Pulmonary artery endothelial cell (primary cell): ENCODE data around the gene CYP26C1. TPM values are rescaled to one million over a fixed set of nuclear protein-coding genes. Genes with fewer than 3 reads are reported as not detected.

Source experiments
- DNase-seq: peaks from one replicate; pipeline ENCODE4 v3.0.0-alpha.2; 2011; ENCODE audit warnings: low read depth, low spot score
- total RNA-seq: library from RNA; depleted of rRNA; stranded (reverse); fragments of >200 nt; gene quantifications from 2 replicates; pipeline ENCODE4 v1.2.3, GENCODE V29; 2014

The CYP26C1 gene, protein sequence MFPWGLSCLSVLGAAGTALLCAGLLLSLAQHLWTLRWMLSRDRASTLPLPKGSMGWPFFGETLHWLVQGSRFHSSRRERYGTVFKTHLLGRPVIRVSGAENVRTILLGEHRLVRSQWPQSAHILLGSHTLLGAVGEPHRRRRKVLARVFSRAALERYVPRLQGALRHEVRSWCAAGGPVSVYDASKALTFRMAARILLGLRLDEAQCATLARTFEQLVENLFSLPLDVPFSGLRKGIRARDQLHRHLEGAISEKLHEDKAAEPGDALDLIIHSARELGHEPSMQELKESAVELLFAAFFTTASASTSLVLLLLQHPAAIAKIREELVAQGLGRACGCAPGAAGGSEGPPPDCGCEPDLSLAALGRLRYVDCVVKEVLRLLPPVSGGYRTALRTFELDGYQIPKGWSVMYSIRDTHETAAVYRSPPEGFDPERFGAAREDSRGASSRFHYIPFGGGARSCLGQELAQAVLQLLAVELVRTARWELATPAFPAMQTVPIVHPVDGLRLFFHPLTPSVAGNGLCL
- total RNA-seq, result 0.33 and 0.56 TPM in 2 replicates

DNA sequence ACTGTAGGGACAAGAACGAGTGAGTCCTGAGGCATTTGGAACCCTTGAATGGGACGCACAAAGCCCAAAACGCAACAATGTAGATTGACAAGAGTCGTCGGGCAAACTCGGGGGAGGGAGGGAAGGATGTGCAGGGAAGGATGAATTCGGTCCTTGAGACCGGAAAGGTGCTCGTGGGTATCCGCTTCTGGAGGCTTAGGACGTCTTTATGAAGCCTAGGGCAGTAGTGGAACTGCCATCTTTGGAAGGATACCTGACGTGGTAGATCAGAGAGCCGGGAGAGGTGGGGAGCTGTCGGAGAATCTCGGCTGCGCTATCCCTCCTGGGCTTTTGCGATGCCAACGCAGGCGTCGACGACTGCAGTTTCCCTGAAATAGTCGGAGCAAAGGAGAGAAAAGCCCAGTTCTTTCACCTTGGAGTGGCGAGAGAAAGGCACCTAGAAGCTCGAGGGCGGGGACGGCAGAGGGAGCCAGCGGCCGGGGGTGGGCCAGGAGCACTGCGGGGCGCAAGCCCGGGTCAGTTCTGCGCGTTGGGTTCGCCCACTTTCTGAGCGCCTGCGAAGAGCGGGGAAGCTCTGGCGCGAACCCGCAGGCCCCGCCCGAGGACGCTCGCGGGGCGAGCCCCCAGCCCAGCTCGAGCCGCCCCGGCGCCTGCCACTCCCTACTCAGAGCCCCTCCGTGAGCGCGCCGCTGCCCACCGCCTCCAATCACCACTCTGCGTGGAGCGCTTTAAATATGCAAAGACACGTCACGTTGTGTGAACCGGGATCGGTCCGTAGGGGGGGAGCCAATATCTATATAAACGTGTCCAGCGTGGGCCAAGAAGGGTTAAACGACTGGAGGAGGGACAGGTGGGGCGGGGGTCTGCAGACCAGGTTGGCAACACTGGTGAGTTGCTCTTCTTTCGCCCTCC, at the start of gene CYP26C1:
TSS of gene CYP26C1 (plus strand) at position 824 of the 912 bp plus-strand sequence. CDS start 466 bp downstream, outside the sequence.
- no peak for DNase-seq

DNA sequence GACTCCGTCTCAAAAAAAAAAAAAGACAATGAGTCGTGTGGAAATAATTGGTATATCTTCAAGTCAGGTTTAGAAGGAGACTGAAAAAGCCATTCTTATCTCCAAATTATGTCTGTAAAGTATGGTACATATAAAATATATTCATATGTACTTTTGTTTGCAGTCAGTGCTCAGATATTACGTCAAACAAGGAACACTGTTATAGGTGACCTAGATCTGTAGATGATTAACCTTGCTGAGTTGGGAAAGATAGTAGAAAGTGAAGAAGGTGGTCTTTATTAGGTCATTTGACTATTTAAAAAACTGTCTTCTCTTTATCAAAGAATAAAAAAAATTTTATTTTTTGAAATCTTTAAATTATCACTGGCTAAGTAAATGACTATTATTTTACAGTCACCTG, 44.9 kb upstream of the CYP26C1 start:
- DNase-seq, result no peak

DNA sequence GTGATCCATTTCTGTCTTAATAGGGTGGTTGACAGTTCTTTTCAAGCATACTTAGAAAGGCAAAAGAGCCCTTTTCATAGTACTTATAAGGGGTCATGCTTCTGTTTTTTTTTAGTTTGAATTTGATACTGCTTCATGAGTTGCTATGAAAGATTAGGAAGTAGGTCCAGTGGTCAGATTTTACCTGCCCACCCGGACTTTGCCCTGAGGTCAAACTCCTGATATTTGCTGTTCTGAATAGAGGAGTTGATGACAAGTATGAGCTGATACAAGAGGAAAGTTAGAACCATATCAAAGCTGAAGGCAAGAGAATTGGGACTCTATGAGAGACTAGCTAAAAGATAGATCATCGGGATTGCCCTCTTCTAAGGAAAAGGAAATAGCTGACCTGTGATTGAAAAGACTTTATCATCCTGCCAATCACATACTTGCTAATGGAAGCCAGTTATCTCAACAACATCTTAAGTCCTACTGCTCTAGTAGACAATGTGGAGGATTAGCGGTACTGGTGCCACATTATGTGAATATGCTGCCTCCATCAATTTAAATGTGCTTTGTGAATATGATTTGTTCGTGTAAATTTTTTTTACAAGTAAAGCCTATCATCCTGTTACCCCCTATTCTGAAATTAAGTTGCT, 37.5 kb upstream of the CYP26C1 start:
- no peak for DNase-seq

DNA sequence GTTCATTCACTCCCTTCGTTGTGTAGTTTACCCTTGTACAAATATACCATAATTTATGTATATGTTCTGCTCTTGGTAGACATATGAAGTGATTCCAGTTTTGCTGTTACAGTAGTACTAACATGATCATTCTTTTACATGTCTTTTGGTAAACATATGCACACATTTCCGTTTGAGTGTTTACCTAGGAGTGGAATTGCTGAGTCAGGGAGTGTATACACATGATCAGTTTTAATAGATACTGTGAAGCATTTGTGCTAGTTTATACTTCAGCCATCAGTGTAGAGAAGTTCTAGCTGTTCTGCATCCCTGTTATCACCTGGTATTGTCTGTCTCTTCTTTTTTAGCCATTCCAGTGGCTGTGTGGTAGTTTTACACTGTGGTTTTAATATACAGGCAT, 34.5 kb upstream of the CYP26C1 start:
- no peak for DNase-seq

DNA sequence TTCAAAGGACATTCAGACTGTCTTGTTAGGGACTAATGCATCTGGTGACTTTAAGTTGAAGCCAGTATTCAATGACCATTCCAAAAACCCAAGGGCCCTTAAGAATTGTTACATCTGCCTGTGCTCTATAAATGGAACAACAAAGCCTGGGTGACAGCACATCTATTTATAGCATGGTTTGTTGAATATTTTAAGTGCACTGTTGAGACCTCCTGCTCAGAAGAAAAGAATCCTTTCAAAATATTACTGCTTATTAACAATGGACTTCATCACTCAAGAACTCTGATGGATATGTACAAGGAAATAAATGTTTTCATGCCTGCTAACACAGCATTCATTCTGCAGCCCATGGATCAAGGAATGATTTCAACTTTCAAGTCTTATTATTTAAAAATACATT, 33.1 kb upstream of the CYP26C1 start:
- no peak for DNase-seq

DNA sequence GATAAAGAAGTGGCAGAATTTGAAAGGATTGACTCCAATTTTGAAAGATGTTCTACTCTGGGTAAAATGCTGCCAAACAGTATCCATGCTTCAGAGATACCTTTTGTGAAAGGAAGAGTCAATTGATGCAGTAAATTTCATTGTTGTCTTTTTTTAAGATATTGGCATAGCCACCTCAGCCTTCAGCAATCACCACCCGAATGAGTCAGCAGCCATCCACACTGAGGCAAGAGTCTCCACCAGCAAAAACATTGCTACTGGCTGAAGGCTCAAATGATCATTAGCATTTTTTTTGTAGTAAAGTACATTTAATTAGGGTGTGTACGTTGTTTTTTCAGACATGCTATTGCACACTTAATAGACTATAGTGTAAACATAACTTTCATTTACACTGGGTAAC, 31.7 kb upstream of the CYP26C1 start:
- no peak for DNase-seq

DNA sequence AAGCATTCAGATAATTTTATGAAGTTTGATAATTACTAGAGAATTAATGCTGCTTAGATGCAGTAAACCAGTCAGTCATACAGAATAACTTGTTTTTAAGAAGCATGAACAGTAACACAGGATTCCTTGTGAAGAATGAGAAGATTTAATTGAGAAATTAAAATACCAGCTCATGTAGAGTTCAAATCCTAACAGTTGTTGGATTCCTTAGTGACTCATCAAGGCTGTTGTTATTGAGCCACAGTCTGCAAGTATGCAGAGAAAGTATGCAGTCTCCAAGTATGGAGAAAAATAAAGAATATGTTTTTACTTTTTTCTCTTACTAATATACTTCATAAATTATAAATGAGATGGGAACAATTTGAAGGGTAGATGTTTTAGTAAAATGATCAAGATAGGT, 30.2 kb upstream of the CYP26C1 start:
- DNase-seq, result no peak

DNA sequence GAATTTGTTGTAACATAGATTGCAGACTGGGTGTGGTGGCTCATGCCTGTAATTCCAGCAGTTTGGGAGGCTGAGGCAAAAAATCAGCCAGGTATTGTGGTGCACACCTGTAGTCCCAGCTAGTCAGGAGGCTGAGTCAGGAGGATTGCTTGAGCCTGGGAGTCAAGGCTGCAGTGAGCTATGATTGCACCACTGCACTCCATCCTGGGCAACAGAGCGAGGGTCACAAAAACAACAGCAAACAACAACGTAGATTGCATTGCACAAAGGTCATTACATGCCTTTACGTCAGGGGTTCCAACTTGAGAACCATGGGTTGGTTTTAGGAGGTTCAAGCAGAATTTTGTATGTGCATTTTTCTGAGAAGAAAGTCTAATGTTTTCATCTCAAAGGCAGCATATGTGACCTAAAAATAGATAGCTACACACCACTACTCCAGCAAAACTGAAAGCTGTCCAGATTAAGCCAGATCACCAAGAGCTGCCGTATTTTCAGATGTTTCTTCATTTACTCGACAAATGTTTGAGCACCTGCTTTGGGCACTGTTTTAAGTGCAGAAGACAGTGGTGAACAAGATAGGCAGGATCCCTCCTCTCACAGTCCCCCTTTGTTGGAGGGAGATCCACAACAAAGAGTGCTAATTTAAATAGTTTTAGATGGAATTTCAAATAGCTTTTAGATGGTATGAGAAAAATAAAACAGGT, 28.3 kb upstream of the CYP26C1 start:
- DNase-seq, result no peak

DNA sequence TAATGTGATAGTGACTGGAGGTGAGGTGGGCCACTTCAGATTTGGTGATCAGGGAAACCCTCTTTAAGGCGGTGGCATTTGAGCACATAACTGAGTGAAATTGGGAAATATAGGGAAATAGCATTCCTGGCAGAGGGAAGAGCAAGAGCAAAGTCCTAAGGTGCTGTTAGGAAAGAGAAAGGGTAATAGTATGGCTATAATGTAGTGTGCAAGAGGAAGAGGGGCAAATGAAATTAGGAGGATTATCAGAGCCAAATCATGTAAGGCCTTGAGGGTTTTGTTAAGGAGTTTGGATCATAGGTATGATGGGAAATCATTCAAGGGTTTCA, 27.8 kb upstream of the CYP26C1 start:
- no peak for DNase-seq

DNA sequence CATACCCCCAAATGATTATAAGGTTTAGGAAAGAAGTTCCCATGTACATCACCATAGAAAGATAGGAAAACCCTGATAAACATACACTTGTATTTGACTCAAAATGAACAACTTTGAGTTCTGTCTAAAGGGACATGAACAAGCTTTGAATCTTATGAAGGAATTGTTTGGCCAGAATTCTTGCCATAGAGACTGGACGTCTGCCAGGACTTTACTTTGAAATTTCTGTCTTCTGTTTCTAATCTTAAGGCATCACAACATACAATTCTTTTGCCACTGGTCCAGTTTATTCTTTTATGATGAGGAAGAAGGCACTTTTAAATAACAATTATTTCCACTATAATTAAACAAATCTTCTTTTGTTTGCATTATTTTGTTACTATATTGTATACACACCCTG, 26.2 kb upstream of the CYP26C1 start:
- no peak for DNase-seq

DNA sequence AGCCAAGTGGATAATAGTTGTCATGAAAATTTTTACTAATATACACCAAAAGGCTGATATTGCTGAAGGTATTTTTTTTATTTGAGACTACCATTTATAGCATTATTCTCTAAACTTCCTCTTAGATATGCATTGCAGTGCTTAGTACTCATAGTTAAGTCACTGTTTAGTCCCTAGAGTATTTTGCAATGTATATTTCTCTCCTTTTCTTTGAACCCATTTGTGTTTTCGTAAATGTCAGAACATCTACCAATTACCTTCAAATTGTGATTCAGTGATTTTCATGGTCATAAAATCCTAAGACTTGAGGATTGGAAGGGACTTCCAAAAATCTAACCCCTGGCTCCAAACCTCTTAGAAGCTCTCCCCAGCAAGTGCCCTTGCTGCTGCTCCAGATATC, 21.5 kb upstream of the CYP26C1 start:
- DNase-seq, result no peak

DNA sequence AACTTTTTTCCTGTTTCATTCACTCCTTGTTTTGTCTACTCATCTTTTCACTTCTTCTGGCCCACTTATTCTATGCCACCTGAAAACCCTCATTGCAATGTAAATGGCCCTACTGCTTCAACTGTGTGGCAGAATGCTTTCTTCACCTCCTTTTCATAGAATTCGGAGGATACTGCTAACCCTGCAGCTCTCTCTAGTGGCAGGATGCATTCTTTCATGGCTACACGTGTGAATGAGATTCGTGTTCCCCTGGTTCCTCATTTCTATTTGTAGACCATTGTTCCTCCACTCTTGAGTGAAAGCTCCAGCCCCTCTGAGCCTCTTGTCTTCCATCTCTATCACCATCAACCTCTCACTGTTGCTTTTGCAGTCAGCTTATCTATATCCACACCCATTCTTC, 20.9 kb upstream of the CYP26C1 start:
- DNase-seq, result no peak

DNA sequence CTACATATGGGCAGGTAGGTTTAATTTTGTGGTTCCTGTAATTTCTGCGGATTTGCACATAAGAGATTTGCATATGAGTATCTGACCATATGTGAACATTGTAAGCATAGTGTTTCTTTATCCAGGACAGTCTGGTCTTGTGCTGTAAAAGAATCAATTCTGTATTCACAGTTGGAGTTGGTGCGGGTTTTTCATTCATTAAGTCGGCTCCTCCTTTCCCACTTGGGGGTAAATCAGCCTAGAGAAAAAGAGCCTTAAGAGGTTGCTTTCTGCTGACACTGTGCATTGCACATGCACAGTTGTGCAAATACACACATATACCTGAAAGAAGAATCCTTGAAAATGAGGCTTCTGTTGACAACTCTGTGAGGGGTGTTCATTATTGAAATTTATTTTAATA, 6.1 kb upstream of the CYP26C1 start:
- no peak for DNase-seq

DNA sequence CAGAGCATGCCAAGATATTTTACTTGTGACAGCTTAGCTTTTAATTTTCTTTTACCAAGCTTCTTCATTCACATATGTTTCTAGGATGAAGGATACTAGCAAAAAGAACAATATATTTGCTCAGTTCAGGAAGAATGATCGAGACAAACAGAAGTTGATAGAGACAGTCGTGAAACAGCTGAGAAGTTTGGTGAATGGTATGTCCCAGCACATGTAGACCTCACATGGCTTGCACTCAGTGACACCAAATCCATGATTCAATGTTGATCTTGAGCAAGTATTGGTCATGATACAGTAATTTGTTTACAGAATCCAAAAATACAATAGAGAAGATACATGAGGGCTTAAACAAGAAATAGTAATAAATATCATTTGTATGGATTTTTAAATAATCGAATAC, 2.5 kb upstream of the CYP26C1 start:
- no peak for DNase-seq

DNA sequence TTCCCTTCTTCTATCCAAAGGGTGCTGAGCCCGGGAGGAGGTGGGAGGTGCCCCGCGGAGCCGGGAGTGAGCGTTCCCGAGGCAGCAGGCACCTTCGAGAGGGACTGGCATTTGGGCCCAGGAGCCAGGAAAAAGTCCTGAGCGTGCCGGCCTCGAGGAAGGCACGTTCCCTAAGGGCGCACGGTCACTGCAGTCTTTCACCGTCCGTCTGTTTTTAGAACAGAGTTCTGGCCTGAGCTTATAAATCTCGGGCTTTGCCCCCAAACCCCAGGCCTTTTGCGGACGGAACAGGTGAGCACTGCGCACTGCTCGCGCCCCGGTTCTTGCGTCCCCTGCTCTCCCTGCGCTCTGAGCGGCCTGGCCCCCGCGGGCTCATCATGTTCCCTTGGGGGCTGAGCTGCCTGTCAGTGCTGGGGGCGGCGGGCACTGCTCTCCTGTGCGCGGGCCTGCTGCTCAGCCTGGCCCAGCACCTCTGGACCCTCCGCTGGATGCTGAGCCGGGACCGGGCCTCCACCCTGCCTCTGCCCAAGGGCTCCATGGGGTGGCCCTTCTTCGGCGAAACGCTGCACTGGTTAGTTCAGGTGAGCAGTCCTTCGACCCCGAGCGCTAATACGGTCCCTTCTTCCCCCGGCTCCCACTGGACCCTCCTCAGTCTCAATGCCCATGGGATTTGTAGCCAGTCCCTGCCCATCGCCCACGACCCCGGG, 442 bp downstream of the CYP26C1 start:
- DNase-seq, result no peak

DNA sequence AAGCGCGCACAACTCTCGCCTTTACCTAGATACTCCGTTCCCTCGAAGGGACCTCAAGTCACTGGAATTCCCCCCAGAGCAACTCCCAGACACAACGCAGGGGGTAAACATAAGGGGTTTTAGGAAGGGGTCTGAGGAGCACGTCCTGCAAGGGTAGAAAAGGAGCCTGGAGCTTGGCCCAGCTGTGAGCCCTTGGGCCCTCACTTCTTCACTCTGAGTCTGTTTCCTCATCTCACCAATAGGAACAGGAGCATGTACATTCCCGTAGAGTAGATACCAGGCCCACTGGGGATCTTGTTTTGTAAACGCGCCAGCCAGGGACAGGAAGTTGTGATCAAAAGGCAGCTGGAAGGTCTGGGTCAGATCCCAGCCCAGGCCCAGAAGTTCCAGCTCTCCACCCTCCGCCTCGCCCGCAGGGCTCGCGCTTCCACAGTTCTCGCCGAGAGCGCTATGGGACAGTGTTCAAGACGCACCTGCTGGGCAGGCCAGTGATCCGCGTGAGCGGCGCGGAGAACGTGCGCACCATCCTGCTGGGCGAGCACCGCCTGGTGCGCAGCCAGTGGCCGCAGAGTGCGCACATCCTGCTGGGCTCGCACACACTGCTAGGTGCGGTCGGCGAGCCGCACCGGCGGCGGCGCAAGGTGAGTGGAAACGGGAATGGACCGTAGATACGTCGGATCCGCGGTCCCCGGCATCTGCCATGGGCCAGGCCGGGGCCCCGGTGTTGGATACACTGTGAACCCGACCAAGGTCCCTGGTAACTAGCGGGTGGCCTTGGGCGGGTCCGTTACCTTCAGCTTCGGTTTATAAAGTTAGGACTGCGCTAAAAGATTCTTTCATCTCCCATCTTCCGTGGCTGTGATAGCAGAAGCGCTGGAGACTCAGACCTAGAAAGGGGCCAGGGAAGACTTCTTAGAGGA, 1.3 kb downstream of the CYP26C1 start:
- no peak for DNase-seq

DNA sequence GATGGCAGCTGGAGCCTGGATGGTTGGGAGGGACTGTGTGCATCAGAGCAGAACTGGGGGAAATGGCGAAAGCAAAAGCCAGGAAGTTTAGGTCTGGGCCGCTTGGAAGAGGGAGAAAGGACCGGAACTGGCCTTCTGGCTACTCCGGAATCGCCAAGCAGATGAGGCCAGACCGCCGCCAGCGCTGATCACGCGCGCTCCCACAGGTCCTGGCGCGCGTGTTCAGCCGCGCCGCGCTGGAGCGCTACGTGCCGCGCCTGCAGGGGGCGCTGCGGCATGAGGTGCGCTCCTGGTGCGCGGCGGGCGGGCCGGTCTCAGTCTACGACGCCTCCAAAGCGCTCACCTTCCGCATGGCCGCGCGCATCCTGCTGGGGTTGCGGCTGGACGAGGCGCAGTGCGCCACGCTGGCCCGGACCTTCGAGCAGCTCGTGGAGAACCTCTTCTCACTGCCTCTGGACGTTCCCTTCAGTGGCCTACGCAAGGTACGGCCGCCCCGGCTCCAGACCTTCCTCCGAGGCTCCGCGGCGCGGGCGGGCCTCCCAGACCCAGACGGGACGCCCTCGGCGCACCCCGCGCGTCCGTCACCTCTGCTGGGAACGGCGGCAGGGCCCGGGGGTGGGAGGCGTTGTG, 2.0 kb downstream of the CYP26C1 start:
- peak; percentile 48 for DNase-seq

DNA sequence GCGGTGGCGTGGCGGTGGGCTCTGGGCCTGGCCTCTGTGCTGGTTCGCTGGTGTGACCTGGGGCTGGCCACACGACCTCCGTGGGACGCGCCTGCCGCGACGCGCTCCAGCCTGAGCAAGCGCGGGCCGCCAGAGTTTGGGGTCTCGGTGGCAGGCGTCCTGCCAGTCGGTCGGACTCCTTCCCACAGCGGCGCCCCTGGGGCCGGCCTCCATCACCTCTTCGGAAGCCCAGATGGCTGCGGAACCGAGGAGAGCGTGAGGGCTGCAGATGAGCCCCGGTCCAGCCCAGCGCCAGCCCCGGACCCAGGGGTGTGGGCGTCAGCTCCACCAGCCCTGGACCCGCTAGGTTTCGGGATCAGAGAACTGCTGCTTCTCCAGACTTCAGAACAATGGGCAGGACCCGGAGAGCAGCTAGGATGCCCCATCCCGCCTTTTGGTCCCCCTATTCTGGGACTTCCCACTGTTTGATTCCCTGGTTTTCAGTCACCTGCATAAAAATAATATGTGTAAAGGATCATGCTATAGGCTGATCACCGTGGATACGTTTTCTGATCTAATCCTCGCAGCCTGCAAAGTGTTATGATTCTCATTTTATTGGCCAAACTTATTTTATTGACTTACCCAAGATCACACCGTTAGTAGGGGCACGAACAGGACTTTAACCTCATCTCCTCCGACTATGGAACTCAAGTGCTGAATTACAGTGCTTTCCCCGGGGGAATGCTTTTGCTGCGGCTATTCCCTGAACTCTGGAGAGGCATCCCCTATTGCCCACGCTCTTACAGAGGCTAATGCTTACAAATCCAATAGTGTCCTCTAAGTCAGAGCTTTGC, 2.8 kb downstream of the CYP26C1 start:
- DNase-seq, result no peak
